HG02981 (cell line): ENCODE measurements around the gene KIAA0232.

Source experiments
- ATAC-seq: cut with Tn5 transposase; IDR thresholded peaks from one replicate; pipeline ENCODE4 v1.9.1; 2021; ENCODE audit warnings: mild to moderate bottlenecking, moderate library complexity; ENCODE audit not compliant: unreplicated experiment

KIAA0232 gene

GRCh38 chr4:6912441-6912840 is 129.9 kb downstream of the KIAA0232 start:
- no peak for ATAC-seq

GRCh38 chr4:6913350-6913905 is 130.9 kb downstream of the KIAA0232 start:
- ATAC-seq: no peak

GRCh38 chr4:6914448-6914847 is 131.9 kb downstream of the KIAA0232 start:
- ATAC-seq: no peak

GRCh38 chr4:6915041-6916005 is 132.8 kb downstream of the KIAA0232 start:
- ATAC-seq: no peak

- ATAC-seq: no peak
These were observed 133.6 kb downstream of the KIAA0232 start for GRCh38 chr4:6916069-6916586.

GRCh38 chr4:6916587-6917460 is 134.3 kb downstream of the KIAA0232 start:
- ATAC-seq: no peak

GRCh38 chr4:6917461-6918271 is 135.1 kb downstream of the KIAA0232 start:
- peak; percentile 89 for ATAC-seq

GRCh38 chr4:6918338-6918737 is 135.8 kb downstream of the KIAA0232 start:
- ATAC-seq: no peak

GRCh38 chr4:6920171-6920570 is 137.6 kb downstream of the KIAA0232 start:
- ATAC-seq: no peak

GRCh38 chr4:6923507-6923906 is 141.0 kb downstream of the KIAA0232 start:
- ATAC-seq: no peak

GRCh38 chr4:6924361-6924779 is 141.8 kb downstream of the KIAA0232 start:
- no peak for ATAC-seq

GRCh38 chr4:6925357-6925836 is 142.9 kb downstream of the KIAA0232 start:
- no peak for ATAC-seq

- no peak for ATAC-seq
These were observed 143.6 kb downstream of the KIAA0232 start for GRCh38 chr4:6926081-6926480.

GRCh38 chr4:6926681-6927478 is 144.4 kb downstream of the KIAA0232 start:
- ATAC-seq: no peak

GRCh38 chr4:6928081-6928480 is 145.6 kb downstream of the KIAA0232 start:
- ATAC-seq: no peak

GRCh38 chr4:6929339-6929811 is 146.8 kb downstream of the KIAA0232 start:
- ATAC-seq: no peak

GRCh38 chr4:6929812-6930464 is 147.4 kb downstream of the KIAA0232 start:
- ATAC-seq: no peak

- no peak for ATAC-seq
These were observed 149.9 kb downstream of the KIAA0232 start for GRCh38 chr4:6932475-6932874.

GRCh38 chr4:6932918-6933317 is 150.4 kb downstream of the KIAA0232 start:
- no peak for ATAC-seq
